Lung (tissue), 12 donors: Measurements from ENCODE around the gene TOB2. TPM values are rescaled to one million over a fixed set of nuclear protein-coding genes. Genes with fewer than 3 reads are reported as not detected.

Experiments used
- ATAC-seq: fragments of 200-7000 bp; cut with Tn5 transposase; one replicate; pipeline ENCODE4 v1.9.1; 2020; ENCODE audit warnings: moderate number of reproducible peaks; ENCODE audit not compliant: insufficient read depth, low FRiP score
- DNase-seq, 3 donors: peaks; one replicate each; pipeline ENCODE4 v3.0.0-alpha.2; 2013 to 2017
- H3K27ac ChIP-seq, 2 donors: one replicate each; pipeline ENCODE4 v1.5.1; 2013; ENCODE audit warnings: mild to moderate bottlenecking in 2 of 2, moderate library complexity in 2 of 2, control low read depth in 1 of 2, inconsistent platforms in 1 of 2, low read depth in 1 of 2, low read length in 1 of 2
- H3K27me3 ChIP-seq, 3 donors: one replicate each; pipeline ENCODE4 v1.5.1; 2013; ENCODE audit warnings: low read length in 2 of 3; ENCODE audit not compliant: control insufficient read depth in 3 of 3, insufficient read depth in 3 of 3
- H3K36me3 ChIP-seq, 4 donors: one replicate each; pipeline ENCODE4 v1.5.1; 2013; ENCODE audit warnings: low read length in 4 of 4, mild to moderate bottlenecking in 1 of 4, moderate library complexity in 1 of 4; ENCODE audit not compliant: control insufficient read depth in 4 of 4, insufficient read depth in 4 of 4
- H3K4me1 ChIP-seq, 5 donors: one replicate each; pipeline ENCODE4 v1.5.1; 2013; ENCODE audit warnings: low read length in 5 of 5, mild to moderate bottlenecking in 2 of 5, moderate library complexity in 1 of 5; ENCODE audit not compliant: control insufficient read depth in 5 of 5, insufficient read depth in 5 of 5
- H3K4me3 ChIP-seq: one replicate; pipeline ENCODE4 v1.5.1; 2013; ENCODE audit warnings: mild to moderate bottlenecking, control low read depth, moderate library complexity
- H3K9ac ChIP-seq, 2 donors: one replicate each; pipeline ENCODE4 v1.5.1; 2013; ENCODE audit warnings: low read length in 2 of 2, control low read depth in 1 of 2; ENCODE audit not compliant: insufficient read depth in 1 of 2
- H3K9me3 ChIP-seq, 4 donors: one replicate each; pipeline ENCODE4 v1.5.1; 2013; ENCODE audit warnings: low read length in 3 of 4, mild to moderate bottlenecking in 1 of 4, moderate library complexity in 1 of 4; ENCODE audit not compliant: control insufficient read depth in 4 of 4, insufficient read depth in 3 of 4
- WGBS, 2 donors: extraction: QIAGEN DNeasy Blood & Tissue Kit; methylation state at CpG; one replicate each; pipeline ENCODE4 v1.1.7; 2013; 5-methylcytosine and 5-hydroxymethylcytosine counted together
- polyA plus RNA-seq, 2 donors: library from polyadenylated mRNA; stranded (reverse); fragments of 200-250 nt; gene quantifications; one replicate each; pipeline ENCODE4 v1.2.1, GENCODE V29; 2013
- total RNA-seq, 2 donors: library from RNA; depleted of rRNA in 1 of 2; stranded (reverse); fragments of >200 nt in 1 of 2; gene quantifications; one replicate each; pipeline ENCODE4 v1.2.1, GENCODE V29; 2014 to 2021
- TF ChIP-seq, protein P1 (sequence below): IDR thresholded peaks from 2 replicates; pipeline ENCODE4 v1.5.1; 2012; ENCODE audit warnings: mild to moderate bottlenecking; ENCODE audit errors: control extremely low read depth, extremely low read depth
- donor health status: control.
- donor health status: control.
- donor health status: Bipolar disorder and iron deficiency.
- donor health status: healthy.
- donor health status: DM: yes; HTN: yes; CAD: no.

TOB2 gene
- total and polyA plus RNA-seq, 4 donors: 15.4 to 46.7 (median 23.5) TPM

- TF ChIP-seq, protein P1, sequence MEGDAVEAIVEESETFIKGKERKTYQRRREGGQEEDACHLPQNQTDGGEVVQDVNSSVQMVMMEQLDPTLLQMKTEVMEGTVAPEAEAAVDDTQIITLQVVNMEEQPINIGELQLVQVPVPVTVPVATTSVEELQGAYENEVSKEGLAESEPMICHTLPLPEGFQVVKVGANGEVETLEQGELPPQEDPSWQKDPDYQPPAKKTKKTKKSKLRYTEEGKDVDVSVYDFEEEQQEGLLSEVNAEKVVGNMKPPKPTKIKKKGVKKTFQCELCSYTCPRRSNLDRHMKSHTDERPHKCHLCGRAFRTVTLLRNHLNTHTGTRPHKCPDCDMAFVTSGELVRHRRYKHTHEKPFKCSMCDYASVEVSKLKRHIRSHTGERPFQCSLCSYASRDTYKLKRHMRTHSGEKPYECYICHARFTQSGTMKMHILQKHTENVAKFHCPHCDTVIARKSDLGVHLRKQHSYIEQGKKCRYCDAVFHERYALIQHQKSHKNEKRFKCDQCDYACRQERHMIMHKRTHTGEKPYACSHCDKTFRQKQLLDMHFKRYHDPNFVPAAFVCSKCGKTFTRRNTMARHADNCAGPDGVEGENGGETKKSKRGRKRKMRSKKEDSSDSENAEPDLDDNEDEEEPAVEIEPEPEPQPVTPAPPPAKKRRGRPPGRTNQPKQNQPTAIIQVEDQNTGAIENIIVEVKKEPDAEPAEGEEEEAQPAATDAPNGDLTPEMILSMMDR: no peak
- H3K9ac ChIP-seq: no peak overlapping the region
- whole genome bisulfite sequencing, 2 donors: 59% methylated on average over 6 to 7 of the region's 7 CpGs
- no peak overlapping the region for H3K4me3 ChIP-seq
- no peaks in the 10 kb centered on the region for H3K27me3 ChIP-seq
- H3K27ac ChIP-seq: peak overlapping the region; percentile 77 to 86
- H3K9me3 ChIP-seq: no peaks in the 10 kb centered on the region
- peaks cover 0 to 24% (median 6%) of the 10 kb centered on the region in 5 donors for H3K4me1 ChIP-seq
- ATAC-seq (peak; percentile 70), DNase-seq (no peak)
- peaks cover 0 to 2% (median 0%) of the 10 kb centered on the region in 4 donors for H3K36me3 ChIP-seq
These were observed 32.4 kb upstream of the TOB2 start for GRCh38 chr22:41478891-41479521.

DNA sequence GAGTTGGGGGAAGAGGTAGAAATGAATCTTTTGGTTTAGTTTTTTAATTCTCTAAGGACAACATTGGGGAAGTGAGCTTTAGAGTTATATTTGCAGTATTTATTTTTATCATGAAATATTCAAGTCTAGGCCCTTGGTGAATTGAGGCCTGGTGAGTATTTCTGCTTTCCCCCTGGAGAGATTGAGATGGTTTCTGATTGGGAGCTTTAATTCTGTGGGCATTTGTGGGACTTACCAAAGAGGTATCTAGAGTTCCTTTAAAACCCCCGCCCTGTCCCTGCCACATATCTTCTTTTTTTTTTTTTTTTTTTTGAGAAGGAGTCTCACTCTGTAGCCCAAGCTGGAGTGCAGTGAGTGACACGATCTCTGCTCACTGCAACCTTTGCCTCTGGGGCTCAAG lies 31.9 kb upstream of the TOB2 start:
- peak overlapping the region; percentile 77 to 86 for H3K27ac ChIP-seq
- H3K9ac ChIP-seq: no peak overlapping the region
- DNase-seq (no peak), ATAC-seq (no peak)
- H3K9me3 ChIP-seq: no peaks in the 10 kb centered on the region
- H3K4me3 ChIP-seq: no peak overlapping the region
- TF ChIP-seq, protein P1: no peak
- peaks cover 0 to 29% (median 6%) of the 10 kb centered on the region in 5 donors for H3K4me1 ChIP-seq
- H3K27me3 ChIP-seq: no peaks in the 10 kb centered on the region
- 88 to 90% methylated on average over 2 of the region's 2 CpGs for WGBS, 2 donors
- peaks cover 0 to 2% (median 0%) of the 10 kb centered on the region in 4 donors for H3K36me3 ChIP-seq

DNA sequence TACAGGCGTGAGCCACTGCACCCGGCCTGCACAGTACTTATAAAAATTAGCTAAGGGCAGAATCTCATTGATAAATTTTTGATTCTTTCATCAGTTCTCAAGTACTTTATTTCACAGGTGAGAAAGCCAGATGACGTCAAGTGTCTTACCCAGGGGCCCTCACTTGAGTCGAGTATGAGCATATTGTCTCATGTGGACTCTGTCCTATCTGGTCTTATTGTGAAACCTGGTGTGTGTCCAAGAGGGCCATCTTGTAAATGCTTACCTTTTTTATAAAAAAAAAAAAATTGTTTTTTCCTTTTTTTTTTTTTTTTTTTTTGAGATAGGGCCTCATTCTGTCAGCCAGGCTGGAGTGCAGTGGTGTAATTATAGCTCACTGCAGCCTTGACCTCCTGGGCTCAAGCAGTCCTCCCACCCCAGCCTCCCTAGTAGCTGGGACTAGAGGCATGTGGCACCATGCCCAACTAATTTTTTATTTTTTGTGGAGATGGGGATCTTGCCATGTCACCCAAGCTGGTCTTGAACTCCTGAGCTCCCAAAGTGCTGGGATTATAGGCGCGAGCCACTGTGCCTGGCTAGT lies 28.4 kb upstream of the TOB2 start:
- WGBS, 2 donors: 95 to 96% methylated on average over 6 of the region's 6 CpGs
- Histone ChIP-seq H3K4me1 (peaks cover 0 to 20% (median 3%) of the 10 kb centered on the region in 5 donors), H3K36me3 (peaks cover 0 to 9% (median under 1%) of the 10 kb centered on the region in 4 donors)

More for the DNA sequence above, 28.4 kb upstream of the TOB2 start:
- Histone ChIP-seq H3K27ac (peak overlapping the region in 1 of 2 donors; percentile 34), H3K9ac (no peak overlapping the region), H3K27me3 (no peaks in the 10 kb centered on the region), H3K4me3 (no peak overlapping the region), H3K9me3 (no peaks in the 10 kb centered on the region)
- TF ChIP-seq, protein P1: no peak
- no peak for ATAC-seq
- no peak for DNase-seq
